ENCODE results near the gene PIP5K1C. TPM values are rescaled to one million over a fixed set of nuclear protein-coding genes. Genes with fewer than 3 reads are reported as not detected.

The PIP5K1C gene
- total RNA-seq, 1 experiment from 2014 or later = 35.5 TPM

DNA sequence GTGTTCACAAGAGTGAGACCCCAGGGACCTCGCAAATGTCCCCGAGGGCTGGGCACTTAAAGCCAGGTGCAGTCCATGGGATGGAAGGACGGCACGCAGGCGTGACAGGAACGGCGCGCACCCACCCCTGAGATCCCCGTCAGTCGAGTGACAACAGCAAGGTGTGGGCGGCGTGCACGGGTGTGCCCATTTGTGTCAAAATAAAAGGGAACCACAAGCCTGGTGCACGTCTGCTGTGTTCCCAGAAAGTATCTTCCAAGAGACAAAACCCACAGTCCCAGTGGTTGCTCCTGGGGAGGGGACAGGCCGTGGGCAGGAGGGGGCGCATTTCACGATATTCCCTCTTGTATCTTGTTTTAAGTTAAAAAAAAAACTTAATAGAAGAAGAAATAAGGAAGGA, 58.0 kb downstream of the PIP5K1C start:
- no peaks in the 10 kb centered on the region for H3K4me1 ChIP-seq (ENCODE audit: insufficient read depth, low read length, poor library complexity, severe bottlenecking)
- CTCF ChIA-PET = no interaction called here
- no peak overlapping the region for H3K4me3 ChIP-seq (ENCODE audit: low read depth, low read length, poor library complexity, severe bottlenecking)
- BruUV-seq (replicated peaks) = no TSS peak
- POLR2A ChIA-PET (ENCODE audit: low non-redundant PET) = no interaction called here
- no peak overlapping the region for H3K27ac ChIP-seq (ENCODE audit: low read depth, low read length, poor library complexity, severe bottlenecking)
- DNase-seq (ENCODE audit: low spot score) = no peak
- TF ChIP-seq, protein P1, sequence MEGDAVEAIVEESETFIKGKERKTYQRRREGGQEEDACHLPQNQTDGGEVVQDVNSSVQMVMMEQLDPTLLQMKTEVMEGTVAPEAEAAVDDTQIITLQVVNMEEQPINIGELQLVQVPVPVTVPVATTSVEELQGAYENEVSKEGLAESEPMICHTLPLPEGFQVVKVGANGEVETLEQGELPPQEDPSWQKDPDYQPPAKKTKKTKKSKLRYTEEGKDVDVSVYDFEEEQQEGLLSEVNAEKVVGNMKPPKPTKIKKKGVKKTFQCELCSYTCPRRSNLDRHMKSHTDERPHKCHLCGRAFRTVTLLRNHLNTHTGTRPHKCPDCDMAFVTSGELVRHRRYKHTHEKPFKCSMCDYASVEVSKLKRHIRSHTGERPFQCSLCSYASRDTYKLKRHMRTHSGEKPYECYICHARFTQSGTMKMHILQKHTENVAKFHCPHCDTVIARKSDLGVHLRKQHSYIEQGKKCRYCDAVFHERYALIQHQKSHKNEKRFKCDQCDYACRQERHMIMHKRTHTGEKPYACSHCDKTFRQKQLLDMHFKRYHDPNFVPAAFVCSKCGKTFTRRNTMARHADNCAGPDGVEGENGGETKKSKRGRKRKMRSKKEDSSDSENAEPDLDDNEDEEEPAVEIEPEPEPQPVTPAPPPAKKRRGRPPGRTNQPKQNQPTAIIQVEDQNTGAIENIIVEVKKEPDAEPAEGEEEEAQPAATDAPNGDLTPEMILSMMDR (conservative IDR thresholded peaks at IDR 0.05; ENCODE audit: low read depth, low read length) = no peak
- no peak for TF ChIP-seq EZH2 (IDR thresholded peaks at IDR 0.05; ENCODE audit: borderline replicate concordance, low read depth, low read length, poor library complexity, severe bottlenecking)
- no peaks in the 10 kb centered on the region for H3K27me3 ChIP-seq (replicated peaks; ENCODE audit: insufficient read depth, low read depth, low read length, poor library complexity)
- H3K36me3 ChIP-seq (ENCODE audit: insufficient read depth, low read length, poor library complexity, severe bottlenecking) = peaks cover 12% of the 10 kb centered on the region
- no peaks in the 10 kb centered on the region for H3K9me3 ChIP-seq (ENCODE audit: low read depth, low read length, poor library complexity, severe bottlenecking)
- intact Hi-C loops (cut with micrococcal nuclease; ENCODE audit: unreplicated experiment) = no loop called here

DNA sequence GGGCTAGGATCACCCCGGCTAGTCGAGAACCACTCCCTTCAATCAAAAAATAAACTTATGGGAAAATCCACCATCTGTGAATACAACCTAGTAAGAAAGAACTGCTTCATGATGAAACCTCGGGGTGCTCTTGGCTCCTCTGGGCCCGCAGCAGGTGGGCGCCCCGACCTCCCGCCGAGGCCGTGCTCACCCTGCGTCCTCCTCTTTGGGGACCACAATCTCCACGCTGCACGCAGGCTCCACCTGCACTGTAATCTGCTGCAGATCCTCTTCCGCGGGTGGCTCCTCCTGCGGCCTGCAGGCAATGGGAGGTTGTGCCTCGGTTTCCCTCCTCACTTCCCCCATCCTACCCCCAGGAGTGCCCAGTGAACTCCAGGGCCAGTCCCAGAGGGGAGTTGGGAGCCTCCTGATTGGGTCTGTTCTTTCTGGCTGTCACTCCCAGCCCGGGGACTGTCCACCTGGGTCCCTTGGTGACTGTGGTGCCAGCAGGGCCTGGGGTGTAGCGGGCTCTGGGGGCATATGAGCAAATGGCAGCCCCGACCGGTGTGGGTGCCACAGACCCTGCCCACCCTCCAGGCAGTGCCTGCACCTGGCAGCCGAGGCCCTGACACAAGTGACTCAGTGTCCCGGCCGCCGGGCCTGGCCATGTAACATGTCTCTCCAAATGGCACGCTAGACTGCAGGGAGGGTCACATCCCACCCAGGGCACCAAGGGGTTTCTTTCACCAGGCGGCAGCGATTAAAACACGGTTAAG, 58.6 kb downstream of the PIP5K1C start:
- BruUV-seq (replicated peaks) = no TSS peak

DNA sequence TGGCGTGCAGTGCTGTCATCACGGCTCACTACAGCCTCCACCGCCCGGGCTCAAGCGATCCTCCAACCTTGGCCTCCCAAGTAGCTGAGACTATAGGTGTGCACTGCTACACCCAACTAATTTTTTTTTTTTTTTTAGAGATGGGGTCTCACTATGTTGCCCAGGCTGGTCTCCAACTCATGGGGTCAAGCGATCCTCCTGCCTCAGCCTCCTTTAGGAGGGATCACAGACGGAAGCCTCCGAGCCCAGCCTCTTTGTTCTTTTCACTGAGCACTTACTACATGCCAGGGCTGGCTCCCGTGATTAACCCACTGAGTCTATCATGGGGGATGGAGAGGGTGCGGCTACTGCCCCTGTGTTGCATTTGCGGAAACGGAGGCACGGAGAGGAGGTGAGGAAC, 60.8 kb downstream of the PIP5K1C start:
- Histone ChIP-seq H3K27ac (ENCODE audit: low read depth, low read length, poor library complexity, severe bottlenecking) (no peak overlapping the region), H3K4me3 (ENCODE audit: low read depth, low read length, poor library complexity, severe bottlenecking) (no peak overlapping the region), H3K4me1 (ENCODE audit: insufficient read depth, low read length, poor library complexity, severe bottlenecking) (no peaks in the 10 kb centered on the region), H3K27me3 (replicated peaks; ENCODE audit: insufficient read depth, low read depth, low read length, poor library complexity) (no peaks in the 10 kb centered on the region), H3K36me3 (ENCODE audit: insufficient read depth, low read length, poor library complexity, severe bottlenecking) (peaks cover 8% of the 10 kb centered on the region), H3K9me3 (ENCODE audit: low read depth, low read length, poor library complexity, severe bottlenecking) (no peaks in the 10 kb centered on the region)
- DNase-seq (ENCODE audit: low spot score) = no peak
- ChIA-PET CTCF (no interaction called here), POLR2A (ENCODE audit: low non-redundant PET) (no interaction called here)
- intact Hi-C loops (cut with micrococcal nuclease; ENCODE audit: unreplicated experiment) = no loop called here
- no TSS peak for BruUV-seq (replicated peaks)
- TF ChIP-seq, protein P1 (conservative IDR thresholded peaks at IDR 0.05; ENCODE audit: low read depth, low read length) = no peak
- TF ChIP-seq EZH2 (IDR thresholded peaks at IDR 0.05; ENCODE audit: borderline replicate concordance, low read depth, low read length, poor library complexity, severe bottlenecking) = no peak

More for the DNA sequence above, 58.6 kb downstream of the PIP5K1C start:
- ChIA-PET CTCF (no interaction called here), POLR2A (ENCODE audit: low non-redundant PET) (no interaction called here)
- Histone ChIP-seq H3K27me3 (replicated peaks; ENCODE audit: insufficient read depth, low read depth, low read length, poor library complexity) (no peaks in the 10 kb centered on the region), H3K4me3 (ENCODE audit: low read depth, low read length, poor library complexity, severe bottlenecking) (no peak overlapping the region), H3K9me3 (ENCODE audit: low read depth, low read length, poor library complexity, severe bottlenecking) (no peaks in the 10 kb centered on the region), H3K4me1 (ENCODE audit: insufficient read depth, low read length, poor library complexity, severe bottlenecking) (no peaks in the 10 kb centered on the region), H3K36me3 (ENCODE audit: insufficient read depth, low read length, poor library complexity, severe bottlenecking) (peaks cover 12% of the 10 kb centered on the region), H3K27ac (ENCODE audit: low read depth, low read length, poor library complexity, severe bottlenecking) (no peak overlapping the region)
- TF ChIP-seq, protein P1 (conservative IDR thresholded peaks at IDR 0.05; ENCODE audit: low read depth, low read length) = no peak
- no peak for TF ChIP-seq EZH2 (IDR thresholded peaks at IDR 0.05; ENCODE audit: borderline replicate concordance, low read depth, low read length, poor library complexity, severe bottlenecking)
- intact Hi-C loops (cut with micrococcal nuclease; ENCODE audit: unreplicated experiment) = no loop called here
- no peak for DNase-seq (ENCODE audit: low spot score)
